Measurements from ENCODE around the gene LRPPRC.

LRPPRC gene

DNA sequence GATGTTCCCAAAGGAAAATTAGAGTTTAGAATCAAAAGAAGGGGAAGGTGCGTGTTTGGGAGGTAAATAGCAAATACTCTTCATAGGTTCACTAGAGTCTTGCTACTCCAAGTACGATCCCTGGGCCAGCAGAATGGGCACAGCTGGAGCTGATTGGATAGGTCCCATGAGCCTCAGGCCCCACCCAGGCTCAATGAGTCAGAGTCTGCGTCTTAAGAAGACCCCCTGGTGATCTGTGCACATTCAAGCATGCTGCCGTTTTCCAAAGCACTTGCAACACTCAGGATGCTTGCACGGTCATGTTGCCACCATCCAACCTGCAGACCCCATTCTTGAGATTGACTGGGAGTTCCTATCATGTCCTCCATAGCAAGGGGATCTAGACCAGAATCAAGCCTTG, 116.5 kb downstream of the LRPPRC start:
- no peaks in the 10 kb centered on the region for H3K4me1 ChIP-seq
- H3K4me3 ChIP-seq (ENCODE audit: low read depth, low read length) = no peak overlapping the region
- H3K27me3 ChIP-seq = no peaks in the 10 kb centered on the region
- no peaks in the 10 kb centered on the region; the same call in 1 of the 2 replicates for H3K36me3 ChIP-seq
- DNase-seq = no peak
- no peaks in the 10 kb centered on the region for H3K9me3 ChIP-seq
- TF ChIP-seq CTCF (IDR thresholded peaks at IDR 0.05; ENCODE audit: low read depth, low read length) = no peak

DNA sequence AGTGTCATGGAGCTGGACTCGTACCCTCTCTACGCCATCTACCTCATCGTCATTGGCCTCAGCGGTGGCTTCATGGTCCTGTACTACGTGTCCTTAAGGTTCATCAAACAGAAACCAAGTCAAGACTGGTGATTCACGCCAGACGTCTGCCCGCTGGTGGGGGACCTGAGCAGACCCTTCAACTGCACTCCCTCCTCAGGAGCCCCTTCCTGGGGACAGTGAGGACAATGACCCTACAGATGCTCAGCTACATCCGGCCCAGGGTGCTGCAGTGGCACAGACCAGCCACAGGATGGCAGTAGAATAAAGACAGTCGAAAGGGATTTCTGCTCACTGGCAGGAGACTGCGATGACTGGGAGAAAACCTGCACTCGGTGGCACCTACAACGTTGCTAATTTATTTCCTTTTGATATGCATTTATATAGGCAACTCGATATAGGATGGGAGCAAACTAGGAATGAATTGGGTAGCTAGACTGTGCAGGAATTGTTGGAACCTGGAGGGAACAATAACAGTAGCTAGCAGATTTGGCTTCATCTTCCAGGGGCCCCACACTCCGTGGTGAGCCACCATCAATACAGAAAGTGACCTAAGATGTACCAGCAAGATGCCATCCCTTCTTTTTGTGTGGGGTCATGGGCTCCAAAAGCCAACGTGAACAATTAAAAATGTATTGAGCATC, 117.9 kb downstream of the LRPPRC start:
- peak; percentile 99 for TF ChIP-seq CTCF (IDR thresholded peaks at IDR 0.05; ENCODE audit: low read depth, low read length)
- H3K4me3 ChIP-seq (ENCODE audit: low read depth, low read length) = no peak overlapping the region
- DNase-seq = peak; percentile 76
- H3K27me3 ChIP-seq = no peaks in the 10 kb centered on the region
- H3K9me3 ChIP-seq = no peaks in the 10 kb centered on the region
- H3K4me1 ChIP-seq = no peaks in the 10 kb centered on the region
- no peaks in the 10 kb centered on the region for H3K36me3 ChIP-seq

- Histone ChIP-seq H3K4me1 (no peaks in the 10 kb centered on the region), H3K4me3 (ENCODE audit: low read depth, low read length) (no peak overlapping the region), H3K9me3 (no peaks in the 10 kb centered on the region), H3K36me3 (no peaks in the 10 kb centered on the region), H3K27me3 (peaks cover 14% of the 10 kb centered on the region)
- DNase-seq = no peak
- TF ChIP-seq CTCF (IDR thresholded peaks at IDR 0.05; ENCODE audit: low read depth, low read length) = no peak
Measured at GRCh38 chr2:43874776-43875451, 120.9 kb downstream of the LRPPRC start.

GRCh38 chr2:43872151-43872550, 123.6 kb downstream of the LRPPRC start:
- peaks cover 23% of the 10 kb centered on the region for H3K27me3 ChIP-seq
- H3K4me3 ChIP-seq (ENCODE audit: low read depth, low read length) = no peak overlapping the region
- H3K36me3 ChIP-seq = no peaks in the 10 kb centered on the region
- no peak for TF ChIP-seq CTCF (IDR thresholded peaks at IDR 0.05; ENCODE audit: low read depth, low read length)
- H3K4me1 ChIP-seq = no peaks in the 10 kb centered on the region
- DNase-seq = no peak
- no peaks in the 10 kb centered on the region for H3K9me3 ChIP-seq

DNA sequence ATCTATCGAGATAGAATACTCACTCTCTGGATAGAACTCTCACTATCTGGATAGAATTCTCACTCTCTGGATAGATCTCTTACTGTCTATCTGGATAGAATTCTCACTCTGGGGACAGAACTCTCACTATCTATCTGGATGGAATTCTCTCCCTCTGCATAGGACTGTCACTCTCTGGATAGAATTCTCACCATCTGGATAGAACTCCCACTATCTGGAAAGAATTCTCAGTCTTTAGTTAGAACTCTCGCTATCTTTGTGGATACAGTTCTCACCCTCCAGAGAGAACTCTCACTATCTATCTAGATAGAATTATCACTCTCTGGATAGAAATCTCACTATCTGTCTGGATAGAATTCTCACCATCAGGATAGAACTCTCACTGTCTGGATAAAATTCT, 140.5 kb downstream of the LRPPRC start:
- Histone ChIP-seq H3K4me3 (ENCODE audit: low read depth, low read length) (no peak overlapping the region), H3K9me3 (no peaks in the 10 kb centered on the region), H3K36me3 (no peaks in the 10 kb centered on the region), H3K4me1 (no peaks in the 10 kb centered on the region), H3K27me3 (peaks cover 19% of the 10 kb centered on the region)
- DNase-seq = no peak
- TF ChIP-seq CTCF (IDR thresholded peaks at IDR 0.05; ENCODE audit: low read depth, low read length) = no peak

- no peak for DNase-seq
- Histone ChIP-seq H3K27me3 (peaks cover 17% of the 10 kb centered on the region), H3K4me3 (ENCODE audit: low read depth, low read length) (no peak overlapping the region), H3K4me1 (no peaks in the 10 kb centered on the region), H3K36me3 (no peaks in the 10 kb centered on the region), H3K9me3 (no peaks in the 10 kb centered on the region)
- no peak for TF ChIP-seq CTCF (IDR thresholded peaks at IDR 0.05; ENCODE audit: low read depth, low read length)
Measured at GRCh38 chr2:43854671-43855070, 141.1 kb downstream of the LRPPRC start.
